ENCODE data around the gene CTNNBIP1.
A peak's percentile ranks its signal among the peaks of the same experiment; 100 is the strongest.

The CTNNBIP1 gene

GRCh38 chr1:9874959-9875635 lies 35.0 kb downstream of the CTNNBIP1 start:
- DNase-seq: no peak

GRCh38 chr1:9874412-9874811 lies 35.7 kb downstream of the CTNNBIP1 start:
- no peak for DNase-seq

- no peak for DNase-seq
These were observed 36.1 kb downstream of the CTNNBIP1 start for GRCh38 chr1:9873992-9874391.

- no peak for DNase-seq
These were observed 36.7 kb downstream of the CTNNBIP1 start for GRCh38 chr1:9873385-9873784.

GRCh38 chr1:9872430-9873165 lies 37.5 kb downstream of the CTNNBIP1 start:
- DNase-seq: no peak

- DNase-seq: no peak
These were observed 38.2 kb downstream of the CTNNBIP1 start for GRCh38 chr1:9871707-9872425.

GRCh38 chr1:9871021-9871420 lies 39.0 kb downstream of the CTNNBIP1 start:
- DNase-seq: no peak

- DNase-seq: no peak
These were observed 39.5 kb downstream of the CTNNBIP1 start for GRCh38 chr1:9870572-9870971.

- no peak for DNase-seq
These were observed 40.2 kb downstream of the CTNNBIP1 start for GRCh38 chr1:9869831-9870251.

- DNase-seq: no peak
These were observed 41.9 kb downstream of the CTNNBIP1 start for GRCh38 chr1:9868244-9868590.

GRCh38 chr1:9867408-9868243 lies 42.4 kb downstream of the CTNNBIP1 start:
- peak; percentile 57 for DNase-seq

- DNase-seq: no peak
These were observed 43.2 kb downstream of the CTNNBIP1 start for GRCh38 chr1:9866836-9867235.

- no peak for DNase-seq
These were observed 44.3 kb downstream of the CTNNBIP1 start for GRCh38 chr1:9865724-9866123.

GRCh38 chr1:9863371-9863770 lies 46.7 kb downstream of the CTNNBIP1 start:
- DNase-seq: no peak

GRCh38 chr1:9861360-9861759 lies 48.7 kb downstream of the CTNNBIP1 start:
- no peak for DNase-seq

- no peak for DNase-seq
These were observed 49.2 kb downstream of the CTNNBIP1 start for GRCh38 chr1:9860887-9861286.

GRCh38 chr1:9859281-9860014 lies 50.6 kb downstream of the CTNNBIP1 start:
- DNase-seq: no peak

- no peak for DNase-seq
These were observed 51.6 kb downstream of the CTNNBIP1 start for GRCh38 chr1:9858293-9859035.

- no peak for DNase-seq
These were observed 54.9 kb downstream of the CTNNBIP1 start for GRCh38 chr1:9855186-9855585.

- DNase-seq: no peak
These were observed 56.8 kb downstream of the CTNNBIP1 start for GRCh38 chr1:9853249-9853595.

GRCh38 chr1:9852410-9853248 lies 57.4 kb downstream of the CTNNBIP1 start:
- no peak for DNase-seq

Data from activated gamma-delta T cell (primary cell).